GM21515 (cell line): Measurements from ENCODE around the gene PIAS3.
"Not testable (repeated sequence)": the region's sequence is repeated elsewhere in the genome, so short reads cannot be mapped to it uniquely, and the experiment has no call there.

Experiments
- ATAC-seq: cut with Tn5 transposase; IDR thresholded peaks from one replicate; pipeline ENCODE4 v1.9.1; 2021; ENCODE audit not compliant: unreplicated experiment

Gene PIAS3

DNA sequence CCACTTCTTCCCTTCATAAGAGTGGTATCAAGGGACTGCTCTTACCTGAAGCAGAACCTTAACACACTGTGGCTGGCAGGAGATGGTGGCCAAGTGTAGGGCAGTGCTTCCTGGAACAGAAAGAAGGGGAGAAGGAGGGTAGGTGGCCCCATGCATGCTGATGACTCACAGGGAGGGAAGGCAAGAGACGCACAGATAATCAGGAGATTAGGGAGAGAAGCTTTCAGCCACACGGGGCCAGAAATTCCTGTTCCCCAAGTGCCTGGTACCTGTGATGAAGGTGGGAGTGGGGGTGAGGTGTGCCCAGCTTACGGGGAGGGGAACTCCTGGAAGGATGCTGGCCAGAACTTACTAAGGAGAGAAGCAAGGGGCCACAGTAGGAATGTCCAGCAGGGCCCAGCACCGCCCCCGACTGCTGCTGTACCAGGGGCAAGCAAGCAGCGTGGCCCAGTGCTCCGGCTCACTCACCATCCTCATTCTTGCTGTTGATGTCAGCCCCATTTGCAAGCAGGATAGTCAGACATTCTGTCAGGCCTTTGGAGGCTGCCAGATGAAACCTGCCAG is 19.1 kb upstream of the PIAS3 start:
- ATAC-seq = no peak

DNA sequence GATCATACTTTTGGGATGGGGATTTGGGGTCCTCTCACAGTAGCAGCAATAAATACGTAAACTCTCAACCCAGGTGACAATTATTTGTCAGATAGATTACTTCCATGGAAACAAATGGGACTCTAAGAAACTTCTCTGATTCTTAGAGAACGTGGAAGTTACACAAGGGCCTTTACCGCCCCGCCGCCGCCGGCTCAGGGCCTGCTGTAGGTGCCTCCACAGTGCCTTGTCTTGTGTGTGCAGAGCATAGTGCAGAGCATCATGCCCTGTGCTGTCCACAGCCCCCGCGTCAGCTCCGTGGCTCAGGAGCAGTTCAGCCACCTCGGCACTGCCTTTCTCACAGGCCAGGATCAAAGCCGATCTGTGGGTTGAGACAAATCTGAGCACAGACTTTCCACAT is 15.8 kb upstream of the PIAS3 start:
- ATAC-seq = no peak

GRCh38 chr1:145871994-145872924 is 13.4 kb upstream of the PIAS3 start:
- no peak for ATAC-seq

GRCh38 chr1:145868232-145868631 is 9.4 kb upstream of the PIAS3 start:
- no peak for ATAC-seq

GRCh38 chr1:145863282-145864018 is 4.6 kb upstream of the PIAS3 start:
- ATAC-seq = no peak

DNA sequence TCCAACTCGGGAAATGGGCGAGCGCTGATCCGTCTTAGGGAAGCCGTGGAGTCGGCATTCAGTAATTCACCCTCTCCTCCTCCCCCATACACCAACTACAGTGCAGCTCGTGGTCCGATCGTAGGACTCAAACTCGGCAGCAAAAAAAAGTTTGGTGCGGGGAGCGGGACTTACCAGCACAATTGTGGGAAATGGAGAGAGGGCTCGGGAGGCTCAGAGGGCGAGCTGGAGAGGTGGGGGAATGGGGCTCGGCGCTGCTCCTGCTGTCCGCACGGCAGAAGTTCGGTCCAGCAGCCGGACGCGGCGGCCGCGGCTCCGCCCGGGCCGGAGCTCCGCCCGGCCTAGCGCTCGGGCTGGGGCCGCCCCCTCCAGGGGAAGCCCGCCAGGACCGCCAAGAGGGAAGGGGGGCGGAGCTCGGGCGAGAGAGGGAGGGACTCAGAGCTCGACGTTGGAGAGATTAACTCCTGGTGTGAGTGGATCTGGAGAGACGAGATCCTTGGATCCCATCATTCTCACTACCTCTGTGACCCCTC is 676 bp upstream of the PIAS3 start:
- ATAC-seq = peak; percentile 65

GRCh38 chr1:145858238-145858900 is 512 bp downstream of the PIAS3 start:
- no peak for ATAC-seq

DNA sequence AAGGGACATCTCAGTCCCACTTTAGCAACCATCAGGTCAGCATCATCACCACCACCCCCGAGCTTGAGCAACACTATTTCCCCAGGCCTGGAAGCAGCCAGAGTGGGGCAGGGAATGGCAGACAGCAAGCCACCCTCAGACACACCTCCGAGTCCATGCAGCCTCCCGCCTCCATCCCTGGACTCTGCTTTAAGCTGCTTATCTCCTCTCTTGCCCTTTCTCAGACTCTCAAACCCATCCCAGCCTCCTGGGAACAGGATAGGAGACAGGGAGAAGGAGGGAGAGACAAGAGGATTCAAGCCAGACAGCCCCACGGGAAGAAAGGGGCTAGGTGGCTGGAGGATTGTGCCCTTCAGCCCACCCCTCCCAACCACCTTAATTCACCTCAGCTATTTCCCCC is 1.7 kb downstream of the PIAS3 start:
- no peak for ATAC-seq

GRCh38 chr1:145855426-145855948 is 3.4 kb downstream of the PIAS3 start:
- no peak for ATAC-seq

DNA sequence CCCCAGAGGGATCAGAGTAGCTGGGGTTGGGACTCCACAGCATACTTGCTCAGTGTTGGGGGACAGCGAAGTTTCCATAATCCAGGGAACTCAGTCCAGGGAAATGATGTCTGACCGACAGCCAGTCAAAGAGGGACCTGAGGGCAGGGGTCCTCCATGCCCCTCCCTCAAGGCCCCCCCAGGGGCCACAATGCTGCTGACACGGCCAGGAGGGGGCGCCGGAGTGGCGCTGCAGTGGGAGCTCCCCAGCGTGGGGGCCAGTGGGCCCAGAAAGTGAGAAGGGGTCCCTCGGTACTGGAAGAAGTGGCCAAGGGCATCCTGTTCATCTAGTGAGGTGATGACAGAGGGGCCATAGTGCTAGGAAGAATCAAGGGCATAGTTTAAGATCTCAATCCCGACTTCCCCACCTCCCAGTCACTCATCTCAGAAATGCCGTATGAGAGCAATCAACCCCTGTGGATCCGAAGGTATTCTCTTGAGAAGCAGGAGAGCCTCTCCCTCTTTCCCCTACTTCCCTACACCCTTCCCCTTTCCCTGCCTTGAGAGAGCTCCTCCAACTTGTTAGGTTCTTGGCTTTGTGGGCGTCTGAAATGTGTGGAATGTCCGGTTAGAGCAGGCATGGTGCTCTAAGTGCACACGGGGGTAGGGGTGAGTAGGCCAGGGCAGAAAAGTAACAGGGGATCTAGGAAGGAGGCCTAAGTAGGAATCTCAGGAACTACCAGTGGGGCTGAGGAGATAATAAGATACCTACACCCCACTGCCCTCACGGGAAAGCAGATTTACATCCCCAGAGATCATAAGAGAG is 9.3 kb downstream of the PIAS3 start:
- ATAC-seq = no peak

DNA sequence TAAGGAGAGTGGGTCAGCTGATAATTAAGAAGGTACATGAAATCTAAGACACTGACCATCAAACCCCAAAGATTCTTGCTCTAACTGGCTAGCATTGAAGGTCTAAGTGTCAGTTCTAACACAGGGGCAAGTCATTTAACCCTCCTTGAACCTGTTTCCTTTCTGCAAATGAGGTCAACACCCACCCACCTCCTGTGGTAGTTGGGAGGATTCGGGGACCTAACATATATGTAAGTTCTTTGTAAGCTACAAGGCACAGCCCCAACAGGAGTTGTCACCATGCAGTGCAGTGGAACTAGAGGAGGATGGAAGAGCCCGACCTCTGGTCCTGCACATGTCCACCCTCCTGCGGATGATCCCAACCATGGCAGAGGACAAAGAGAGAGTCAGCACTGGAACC is 11.1 kb downstream of the PIAS3 start:
- no peak for ATAC-seq

GRCh38 chr1:145846201-145846612 is 12.7 kb downstream of the PIAS3 start:
- no peak for ATAC-seq

DNA sequence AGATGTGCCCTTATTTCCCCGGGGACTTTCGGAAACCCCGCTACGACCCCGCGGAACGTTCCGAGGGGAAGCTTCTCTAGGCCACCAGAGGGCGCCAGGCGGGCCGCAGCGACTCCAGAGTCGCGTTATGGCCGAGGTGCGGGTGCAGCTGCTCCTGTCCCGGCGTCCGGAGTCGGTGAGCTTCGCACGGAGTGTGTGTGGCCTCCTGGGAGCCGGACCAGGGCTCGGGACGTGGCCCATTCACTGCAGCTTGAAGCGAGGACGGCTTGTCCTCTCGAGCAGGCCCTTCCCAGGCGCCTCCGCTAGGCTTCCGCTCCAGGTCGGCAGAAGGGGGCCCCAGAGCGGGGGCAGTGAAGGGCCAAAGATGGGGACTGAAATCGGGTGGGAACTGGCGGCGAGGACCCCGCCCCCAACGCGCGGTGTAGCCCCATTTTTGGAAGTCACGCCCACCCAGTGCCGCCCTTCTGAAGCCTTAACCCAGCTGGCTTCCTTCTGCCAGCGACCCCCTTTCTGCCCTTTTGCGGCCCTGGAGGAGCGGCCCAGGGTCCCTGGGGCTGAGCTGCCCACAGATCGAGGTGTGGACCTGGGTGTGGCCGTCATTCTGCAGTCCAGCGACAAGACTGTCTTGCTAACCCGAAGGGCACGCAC is 13.2 kb downstream of the PIAS3 start, which contains the start of gene NUDT17:
Gene NUDT17, plus strand, starts transcription at position 117 of the 648 bp plus-strand sequence. Its CDS starts 11 bp downstream, at position 128.
- peak; percentile 62 for ATAC-seq

GRCh38 chr1:145845144-145845513 is 13.8 kb downstream of the PIAS3 start:
- peak; percentile 75 for ATAC-seq

GRCh38 chr1:145843031-145843430 is 15.8 kb downstream of the PIAS3 start:
- no peak for ATAC-seq

- ATAC-seq = no peak
Observed at GRCh38 chr1:145837656-145838055, 21.2 kb downstream of the PIAS3 start.

- ATAC-seq = not testable (repeated sequence)
Observed at GRCh38 chr1:145830810-145831209, 28.1 kb downstream of the PIAS3 start.

DNA sequence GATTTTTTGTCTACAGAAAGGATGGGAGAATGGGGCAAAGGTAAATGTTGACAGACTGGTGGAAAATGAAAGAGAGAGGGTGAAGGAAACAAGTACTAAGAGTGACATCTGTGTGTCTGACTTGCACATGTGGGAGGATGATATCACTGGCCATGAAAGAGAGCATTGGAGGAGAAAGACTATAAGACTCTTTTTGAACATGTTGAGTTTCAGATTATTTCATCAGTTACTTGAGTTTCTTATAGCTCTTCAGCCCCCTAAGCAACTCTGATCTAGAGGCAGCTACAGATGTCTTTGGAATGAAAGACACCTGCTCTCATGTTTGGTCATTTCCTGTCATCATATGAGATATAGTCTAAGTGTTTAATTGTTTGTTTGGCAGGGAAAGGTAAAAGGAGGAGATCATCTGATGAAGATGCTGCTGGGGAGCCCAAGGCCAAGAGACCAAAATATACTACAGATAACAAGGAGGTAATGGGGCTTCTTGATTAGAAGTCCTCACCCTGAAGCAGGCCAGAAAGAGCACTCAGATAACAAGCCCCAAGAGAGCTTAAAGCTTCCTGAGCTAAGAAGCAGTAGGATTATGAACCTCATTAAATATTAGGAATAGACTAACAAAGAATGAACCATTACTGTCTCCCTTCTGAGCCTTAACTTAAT is 30.4 kb downstream of the PIAS3 start:
- ATAC-seq = no peak

GRCh38 chr1:145827966-145828365 is 30.9 kb downstream of the PIAS3 start:
- no peak for ATAC-seq
